Measurements from ENCODE around the gene SETD1B.
"Not testable (repeated sequence)": the region's sequence is repeated elsewhere in the genome, so short reads cannot be mapped to it uniquely, and the experiment has no call there.

SETD1B gene

GRCh38 chr12:121872546-121873215, 68.9 kb downstream of the SETD1B start:
- TF ChIP-seq CTCF (IDR thresholded peaks at IDR 0.05; ENCODE audit: low read depth, low read length): no peak
- in situ Hi-C loops (cut with HindIII; ENCODE audit: low sequenced_read_pairs): no loop called here
- no peak overlapping the region for H3K4me3 ChIP-seq (ENCODE audit: low read depth, low read length)
- peak; percentile 90 for DNase-seq (ENCODE audit: low read depth, low spot score)

GRCh38 chr12:121873216-121873569, 69.4 kb downstream of the SETD1B start:
- TF ChIP-seq CTCF (IDR thresholded peaks at IDR 0.05; ENCODE audit: low read depth, low read length): no peak
- no peak overlapping the region for H3K4me3 ChIP-seq (ENCODE audit: low read depth, low read length)
- in situ Hi-C loops (cut with HindIII; ENCODE audit: low sequenced_read_pairs): no loop called here
- no peak for DNase-seq (ENCODE audit: low read depth, low spot score)

- no peak for DNase-seq (ENCODE audit: low read depth, low spot score)
- no peak for TF ChIP-seq CTCF (IDR thresholded peaks at IDR 0.05; ENCODE audit: low read depth, low read length)
- H3K4me3 ChIP-seq (ENCODE audit: low read depth, low read length): no peak overlapping the region
- in situ Hi-C loops (cut with HindIII; ENCODE audit: low sequenced_read_pairs): no loop called here
Observed at GRCh38 chr12:121874071-121874470, 70.3 kb downstream of the SETD1B start.

GRCh38 chr12:121875582-121875981, 71.8 kb downstream of the SETD1B start:
- in situ Hi-C loops (cut with HindIII; ENCODE audit: low sequenced_read_pairs): no loop called here
- TF ChIP-seq CTCF (IDR thresholded peaks at IDR 0.05; ENCODE audit: low read depth, low read length): no peak
- no peak for DNase-seq (ENCODE audit: low read depth, low spot score)
- no peak overlapping the region for H3K4me3 ChIP-seq (ENCODE audit: low read depth, low read length)

GRCh38 chr12:121876080-121876447, 72.3 kb downstream of the SETD1B start:
- in situ Hi-C loops (cut with HindIII; ENCODE audit: low sequenced_read_pairs); H3K4me3 ChIP-seq (ENCODE audit: low read depth, low read length); DNase-seq (ENCODE audit: low read depth, low spot score): not testable (repeated sequence)
